DMS 273 (cell line): ENCODE data around the gene ACTN1.

Experiments used
- DNase-seq: peaks from one replicate; lab custom pipeline; 2025; ENCODE audit not compliant: unreplicated experiment; lab: John Stamatoyannopoulos, UW

ACTN1 gene

DNA sequence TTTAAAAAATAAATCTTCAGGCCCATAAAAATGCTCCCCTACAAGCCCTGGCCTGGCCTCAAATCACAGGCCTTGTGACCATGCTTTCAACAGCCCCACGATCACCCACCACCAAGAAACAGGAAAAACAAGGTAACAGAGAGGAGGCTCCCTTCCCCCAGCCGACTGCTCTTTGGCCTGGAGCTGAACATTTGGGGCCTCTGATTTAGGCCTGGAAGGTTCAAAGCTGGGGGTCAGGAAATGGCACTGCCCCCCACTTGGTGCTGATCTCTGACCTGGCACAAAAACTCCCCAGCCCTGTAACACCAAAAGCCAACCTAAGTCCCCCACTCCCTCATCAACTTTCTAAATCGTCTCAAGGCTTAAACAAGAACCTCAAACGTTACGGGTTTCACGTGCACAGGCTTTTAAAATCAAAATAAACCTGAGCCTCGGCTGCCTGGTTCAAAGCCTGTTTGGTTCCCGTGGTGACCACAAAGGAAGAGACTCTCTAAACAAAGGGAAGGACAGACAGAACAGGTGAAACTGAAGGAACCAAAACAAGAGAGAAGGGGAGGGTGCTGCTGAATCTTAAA lies 9.0 kb downstream of the ACTN1 start:
- no peak for DNase-seq

DNA sequence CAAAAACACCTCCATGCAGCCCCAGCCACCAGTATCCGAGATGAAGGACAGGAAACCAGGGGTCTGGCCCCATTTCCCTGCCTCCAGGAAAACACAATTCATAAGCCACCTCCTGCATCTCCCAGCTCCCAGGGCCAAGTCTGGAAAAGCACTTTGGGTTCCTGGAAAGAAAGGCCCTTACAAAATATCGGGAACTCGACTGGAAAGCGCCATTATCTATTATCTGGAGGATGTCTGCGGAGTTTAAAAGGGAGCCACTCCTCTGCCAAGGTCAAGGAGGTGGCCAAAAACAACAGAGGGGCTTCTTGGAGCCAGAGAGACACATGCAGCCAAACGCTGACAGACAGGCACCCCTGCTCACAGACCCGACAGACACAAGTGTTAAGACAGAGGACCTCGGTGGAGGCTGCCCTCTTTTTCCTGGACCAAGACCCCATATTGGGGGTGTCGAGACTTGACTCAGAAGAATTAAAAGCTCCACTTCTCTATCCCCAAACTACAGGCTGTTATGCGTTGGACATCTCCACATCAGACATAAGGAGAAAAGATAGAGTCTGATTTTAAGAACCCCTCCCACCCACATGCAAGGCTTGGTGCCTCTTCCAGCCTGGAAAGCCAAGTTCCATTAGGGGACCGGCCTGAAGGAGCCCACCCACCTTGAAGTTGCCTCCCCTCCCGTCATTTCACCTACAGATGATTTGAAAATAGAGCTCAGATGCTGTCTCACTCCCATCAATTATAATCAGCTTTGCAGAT lies 9.6 kb downstream of the ACTN1 start:
- no peak for DNase-seq

DNA sequence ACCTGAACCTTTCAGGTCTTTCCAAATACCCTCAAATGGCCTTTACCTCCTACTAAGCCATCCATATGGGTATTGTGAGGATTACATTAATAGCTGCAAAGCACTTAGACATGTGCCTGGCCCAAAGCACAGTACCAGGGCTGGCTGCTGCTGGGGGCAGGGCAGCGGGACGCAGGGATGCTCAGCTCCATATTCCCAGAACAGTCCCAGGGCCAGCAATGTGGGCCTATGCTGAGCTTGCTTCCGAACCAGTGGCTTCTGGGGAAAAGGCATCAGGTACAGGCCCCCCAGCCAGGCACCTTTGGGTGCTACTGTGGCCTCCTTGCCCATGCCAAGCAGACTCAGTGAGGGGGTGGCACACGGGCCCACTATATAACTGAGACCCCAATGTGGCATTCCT lies 10.4 kb downstream of the ACTN1 start:
- no peak for DNase-seq

DNA sequence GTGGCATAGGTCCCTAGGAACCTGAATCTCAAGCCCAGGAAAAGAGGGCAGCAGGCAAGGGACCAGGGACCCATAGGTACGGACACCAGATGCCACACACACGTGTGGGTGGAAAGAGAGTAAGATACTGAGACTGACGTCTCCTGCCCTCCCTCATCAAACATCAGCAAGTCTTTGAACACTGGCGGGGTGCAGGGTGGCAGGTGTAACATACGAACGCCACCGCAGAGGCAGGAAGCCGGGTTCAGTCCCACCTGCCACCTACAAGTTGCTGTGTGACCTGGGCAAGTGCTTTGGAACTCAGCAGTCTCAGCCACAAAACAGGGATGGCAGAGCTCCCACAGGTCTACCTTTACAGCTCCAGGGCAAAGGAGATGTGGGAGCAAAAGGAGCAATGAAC lies 11.1 kb downstream of the ACTN1 start:
- DNase-seq, result no peak

DNA sequence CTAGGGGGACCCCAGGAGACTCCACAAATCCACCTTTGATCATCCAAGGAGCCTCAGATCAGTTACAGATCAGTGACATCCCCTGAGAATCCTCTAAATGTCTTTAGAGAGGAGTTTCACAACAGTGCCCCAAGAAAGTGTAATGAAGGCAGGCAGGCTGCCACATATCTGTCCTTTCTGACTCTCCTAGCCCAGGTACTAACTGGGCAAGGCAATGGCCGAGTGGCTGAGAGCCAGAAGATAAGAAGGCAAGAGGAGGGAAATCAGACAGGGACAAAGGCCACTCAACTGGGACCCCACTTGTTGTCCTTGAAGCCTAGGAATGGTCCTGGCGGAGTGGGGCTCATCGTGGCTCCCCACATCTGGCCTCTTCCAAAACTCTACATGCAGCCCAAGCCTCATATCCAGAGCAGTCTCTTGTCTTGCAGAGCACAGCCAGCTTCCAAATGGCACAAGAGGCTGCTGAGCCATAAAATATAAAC lies 11.6 kb downstream of the ACTN1 start:
- no peak for DNase-seq

DNA sequence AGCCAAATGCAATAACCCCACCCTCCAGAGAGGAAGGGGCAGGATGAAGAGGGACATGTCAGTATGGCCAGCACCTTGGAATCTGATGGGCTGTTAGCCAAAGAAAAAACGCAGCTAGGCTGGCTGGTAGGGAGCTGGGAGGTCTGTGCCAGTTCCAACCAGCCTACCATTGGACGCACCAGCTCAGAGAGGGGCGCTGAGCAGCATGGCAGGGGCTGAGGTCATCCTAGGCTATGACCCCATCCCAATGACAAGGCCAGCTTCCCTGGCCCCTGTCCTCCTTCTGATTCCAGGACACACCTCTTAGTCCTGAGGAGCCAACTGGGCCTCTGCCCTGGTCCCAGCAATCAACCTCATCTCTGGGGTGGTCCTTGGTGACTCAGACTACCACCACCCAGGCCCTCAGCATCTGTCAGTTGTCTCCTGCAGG lies 12.2 kb downstream of the ACTN1 start:
- no peak for DNase-seq

DNA sequence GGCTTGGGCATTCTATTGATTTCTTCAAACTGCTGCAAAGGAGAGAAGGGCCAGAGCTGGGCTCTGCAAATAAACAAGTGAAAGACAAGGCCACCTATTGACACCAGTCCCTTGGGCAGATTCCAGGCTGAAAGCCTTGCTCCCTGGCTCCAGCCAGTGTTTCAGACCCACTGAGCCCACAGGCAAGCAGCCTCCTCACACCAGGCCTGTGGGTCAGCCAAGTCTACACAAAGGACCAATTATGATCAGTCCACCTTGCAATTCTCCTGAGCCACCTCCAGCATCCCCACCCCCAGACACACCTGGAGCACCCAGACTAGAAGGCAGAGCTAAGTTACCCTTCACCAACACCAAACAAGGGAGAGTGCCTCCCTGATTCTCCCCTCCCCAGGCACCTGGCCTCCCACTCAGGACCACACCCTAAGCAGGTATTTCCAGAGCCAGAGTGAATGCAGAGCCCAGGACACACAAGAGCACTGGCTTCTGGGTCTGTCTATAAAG lies 13.8 kb downstream of the ACTN1 start:
- DNase-seq, result no peak

DNA sequence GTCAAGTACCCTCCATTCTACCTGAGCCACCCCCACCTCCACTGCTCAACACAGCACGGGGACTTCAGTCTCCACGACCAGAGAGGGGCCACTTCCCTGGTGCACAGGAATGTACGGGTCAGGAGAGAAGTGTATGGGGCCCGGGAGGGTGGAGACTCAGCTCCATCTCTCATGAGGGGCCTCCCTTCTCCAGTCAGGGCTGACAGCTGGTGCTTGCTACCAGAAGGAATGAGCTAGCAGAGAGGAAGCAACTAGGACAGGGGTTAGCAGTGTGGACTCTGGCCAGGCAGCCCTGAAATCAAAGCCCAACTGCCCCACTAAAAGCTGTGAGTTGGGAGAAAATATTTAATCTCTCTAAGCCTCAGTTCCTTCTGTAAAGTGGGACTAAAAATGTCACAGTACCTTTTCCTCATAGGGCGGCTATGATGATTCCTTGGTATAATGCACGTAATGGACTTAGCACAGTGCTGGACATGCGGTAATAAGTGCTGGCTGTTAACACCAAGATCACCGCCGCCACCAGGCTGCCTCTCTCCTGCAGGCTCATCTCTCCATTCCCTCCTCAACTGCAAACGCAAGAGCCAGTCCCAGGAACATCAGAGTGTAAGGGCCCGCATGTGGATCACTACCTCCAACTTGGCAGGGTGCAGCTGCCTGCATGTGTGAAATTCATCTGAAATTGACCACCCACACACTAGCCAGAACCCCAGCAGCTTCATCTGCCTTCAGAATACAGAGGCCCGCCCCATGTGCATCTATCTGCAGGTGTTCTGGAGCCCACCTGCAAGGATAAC lies 14.6 kb downstream of the ACTN1 start:
- peak; percentile 25 for DNase-seq

DNA sequence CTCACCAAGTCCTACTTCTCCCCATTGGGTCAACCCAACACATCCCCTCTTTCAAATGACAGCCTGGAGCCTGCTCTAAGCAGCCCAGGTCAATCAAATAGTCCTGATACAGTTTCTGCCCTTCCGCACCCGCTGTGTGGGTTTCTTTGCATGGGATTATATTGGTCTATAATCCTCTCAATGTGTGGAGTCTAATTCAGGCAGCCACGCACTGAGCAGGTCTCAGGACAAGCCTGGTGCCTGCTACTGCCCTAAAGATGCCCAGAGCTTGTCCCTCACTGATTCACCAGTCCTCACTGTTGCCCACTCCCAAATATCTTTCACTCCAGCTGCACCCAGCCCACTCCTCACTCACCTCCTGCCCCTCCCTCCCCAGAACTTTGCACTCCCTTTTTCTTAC lies 16.4 kb downstream of the ACTN1 start:
- DNase-seq, result no peak

DNA sequence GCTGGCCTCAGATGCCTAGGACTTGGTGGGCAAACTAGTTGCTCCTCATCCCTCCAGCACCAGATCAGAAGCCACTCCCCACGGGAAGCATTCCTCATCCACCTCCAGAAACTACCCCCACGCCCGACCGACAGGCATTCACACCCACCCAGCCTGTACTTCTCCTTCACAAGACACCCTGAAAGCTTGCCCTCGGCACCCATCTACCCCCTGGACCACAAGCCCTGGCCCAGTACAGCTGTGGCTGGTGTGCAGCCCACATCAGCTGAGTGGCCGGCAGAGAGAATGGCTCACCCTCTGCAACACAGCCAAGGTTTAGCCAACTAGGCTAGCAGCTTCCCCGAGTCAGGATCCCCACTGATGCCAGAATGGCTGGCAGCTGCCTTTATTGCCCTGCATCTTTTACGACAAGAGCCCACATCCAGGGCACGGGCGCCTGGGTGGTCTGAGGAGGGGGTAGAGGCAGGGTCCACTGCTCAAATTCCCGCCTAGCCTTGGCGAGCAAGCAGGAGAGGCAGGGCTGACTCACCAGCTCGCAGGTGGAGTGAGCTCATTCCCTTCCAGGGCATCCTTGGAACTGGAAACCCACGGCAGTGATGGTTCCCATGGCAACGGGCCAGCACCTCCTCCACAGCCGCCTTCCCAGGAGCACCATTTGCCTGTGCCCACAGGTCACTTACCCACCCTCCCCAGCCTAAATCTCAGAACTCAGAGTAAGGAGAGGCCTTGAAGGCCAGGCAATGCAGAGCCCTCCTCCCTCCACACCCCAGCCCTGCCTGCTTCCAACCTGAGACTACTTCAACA lies 17.1 kb downstream of the ACTN1 start:
- DNase-seq, result peak; percentile 59

DNA sequence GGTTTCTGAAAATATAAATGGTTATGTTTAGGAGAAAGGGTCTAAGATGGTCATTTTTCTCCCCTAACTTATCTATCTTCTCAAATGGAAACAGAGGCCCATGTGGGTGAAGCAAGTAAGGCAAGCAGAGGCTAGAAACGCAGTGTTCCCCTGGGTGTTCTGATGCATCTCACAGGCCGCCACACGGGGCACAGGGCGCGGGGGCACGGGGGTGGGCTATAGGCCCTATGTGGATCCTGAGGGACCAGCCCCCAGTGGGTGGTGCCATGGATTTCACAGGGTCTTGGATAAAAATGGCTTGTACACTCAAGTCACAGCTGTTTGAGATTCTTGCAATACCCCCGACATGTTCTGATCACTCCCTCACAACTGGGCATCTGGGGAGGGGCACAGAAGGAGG lies 17.7 kb downstream of the ACTN1 start:
- no peak for DNase-seq

DNA sequence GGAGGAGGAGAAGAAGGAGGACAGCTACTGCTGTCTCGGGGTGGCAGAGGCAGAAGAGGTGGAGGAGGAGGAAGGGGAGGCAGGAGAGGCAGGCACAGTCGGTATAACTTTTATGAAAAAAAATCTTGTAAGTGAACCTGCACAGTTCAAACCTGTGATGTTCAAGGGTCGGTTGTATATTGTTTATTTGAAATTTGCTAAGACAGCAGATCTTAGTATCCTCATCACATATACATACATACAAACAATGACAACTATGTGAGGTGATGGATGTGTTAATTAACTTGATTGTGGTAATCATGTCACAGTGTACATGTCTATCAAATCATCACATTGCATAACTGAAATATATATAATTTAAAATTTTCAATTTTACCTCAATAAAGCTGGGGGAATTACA lies 19.0 kb downstream of the ACTN1 start:
- no peak for DNase-seq

DNA sequence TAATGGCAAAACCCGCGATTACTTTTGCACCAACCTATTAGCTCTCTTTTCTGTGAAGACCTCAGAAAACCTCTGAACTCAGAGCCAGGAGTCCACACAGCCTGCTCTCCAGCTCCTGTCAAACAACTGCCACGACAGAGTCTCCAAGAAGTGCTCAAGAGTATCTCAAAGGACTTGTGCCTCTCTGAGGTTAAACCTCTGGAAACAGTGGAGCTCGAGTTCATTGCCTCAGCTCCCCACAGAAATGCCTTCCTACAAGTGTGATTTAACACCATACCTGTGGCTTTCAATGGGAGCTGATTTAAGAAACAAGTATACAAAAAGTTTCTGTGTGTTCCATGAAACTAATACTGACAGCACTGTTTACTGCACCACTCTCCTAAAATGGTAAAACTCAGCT lies 20.1 kb downstream of the ACTN1 start:
- DNase-seq, result no peak

DNA sequence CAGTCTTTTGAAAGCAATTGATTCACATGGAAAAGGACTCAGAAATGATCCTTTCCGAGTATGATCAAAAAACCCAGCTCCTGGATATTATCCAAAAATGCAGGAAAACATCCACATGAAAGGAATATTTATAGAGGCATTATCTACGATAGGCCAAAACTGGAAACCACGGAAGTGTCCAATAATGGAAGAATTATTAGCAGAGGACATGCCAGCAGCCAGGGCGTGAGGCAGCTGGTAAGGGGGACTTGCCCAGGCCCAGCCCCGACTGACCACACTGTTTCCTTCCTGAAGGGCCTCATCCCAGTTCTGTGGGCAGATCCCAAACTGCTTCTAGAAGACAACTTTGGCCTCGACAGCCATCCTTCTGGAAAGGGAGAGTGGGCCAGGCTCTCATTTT lies 20.5 kb downstream of the ACTN1 start:
- no peak for DNase-seq

DNA sequence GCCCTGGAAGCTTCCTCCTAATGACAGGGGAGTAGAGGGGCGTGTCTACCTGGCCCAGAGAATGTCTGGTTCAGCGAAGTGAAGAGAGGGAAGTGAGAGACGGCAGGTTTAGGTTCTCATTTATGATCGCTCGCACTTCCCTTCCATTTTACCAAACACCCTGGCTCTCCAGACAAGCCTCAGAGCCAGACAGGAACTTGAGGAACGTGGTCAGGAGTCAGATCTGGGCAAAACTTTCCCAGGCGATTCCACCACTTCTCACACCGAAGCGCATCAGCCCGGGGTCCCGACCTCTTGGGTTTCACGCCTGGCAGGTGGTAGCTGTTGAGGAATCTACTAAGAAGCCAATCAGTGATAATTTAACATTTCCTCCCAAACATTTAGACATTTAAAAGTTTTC lies 21.3 kb downstream of the ACTN1 start:
- no peak for DNase-seq

DNA sequence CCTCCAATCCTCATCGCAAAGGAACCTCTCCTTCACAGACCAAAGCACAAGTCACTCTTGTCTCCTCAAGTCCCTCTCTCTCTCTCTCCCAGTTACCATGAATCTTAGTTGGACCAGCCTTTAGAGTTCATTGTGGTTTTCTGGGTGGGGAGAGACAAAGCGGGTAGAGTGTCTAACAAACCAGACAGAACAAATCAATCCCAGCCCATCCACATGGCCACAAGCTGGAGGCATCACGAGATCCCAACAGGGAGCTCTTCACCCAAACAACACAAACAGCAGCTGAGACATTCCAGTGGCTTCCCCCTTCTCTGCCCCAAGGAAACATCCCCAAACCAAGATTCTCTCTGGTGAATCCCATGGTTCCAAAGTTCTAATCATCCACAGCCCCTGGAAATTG lies 22.4 kb downstream of the ACTN1 start:
- no peak for DNase-seq

DNA sequence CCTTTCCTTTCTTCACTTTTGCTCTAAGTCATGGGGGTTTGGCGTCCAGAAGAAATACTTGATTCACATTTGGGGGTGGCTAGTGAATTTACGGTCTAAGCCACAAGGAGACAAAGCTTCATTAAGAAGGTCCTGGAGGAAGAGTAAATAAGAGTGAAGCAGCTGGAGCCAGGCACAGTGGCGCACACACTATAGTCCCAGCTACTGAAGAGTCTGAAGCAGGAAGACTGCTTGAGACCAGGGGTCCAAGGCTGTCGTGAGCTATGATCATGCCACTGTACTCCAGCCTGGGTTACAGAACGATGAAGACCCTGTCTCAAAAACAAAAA lies 23.3 kb downstream of the ACTN1 start:
- no peak for DNase-seq

DNA sequence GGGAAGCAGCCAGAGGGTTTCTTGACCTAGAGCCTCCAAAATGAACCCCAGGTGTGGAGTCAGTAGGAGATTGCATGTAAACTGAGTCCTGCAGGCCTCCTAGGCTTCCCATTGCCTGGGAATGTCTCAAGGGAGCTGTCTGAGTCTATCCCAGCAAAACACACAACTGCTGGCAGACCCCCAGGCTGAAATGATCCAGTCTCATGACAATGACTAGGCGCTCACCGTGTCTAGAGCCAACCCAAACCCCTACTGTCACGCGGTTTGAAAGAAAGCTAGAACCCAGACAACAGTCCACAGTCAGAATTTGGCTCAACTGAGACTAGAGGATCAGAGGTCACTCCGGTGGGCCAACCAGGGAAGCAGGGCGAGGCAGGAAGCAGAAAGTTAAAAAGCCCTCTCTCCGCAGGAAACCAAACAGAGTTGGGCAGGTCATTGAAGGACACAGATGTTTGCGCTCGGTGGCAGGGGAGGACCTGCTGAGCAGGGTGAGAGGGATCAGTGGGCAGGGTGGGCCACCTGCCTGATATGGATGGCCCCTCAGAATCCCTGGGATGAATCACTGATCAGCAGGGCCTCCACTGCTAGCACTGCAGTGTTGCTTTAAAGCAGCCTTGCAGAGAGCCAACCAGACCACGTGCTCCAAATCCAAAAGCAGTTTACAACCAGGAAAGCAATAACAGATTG lies 23.8 kb downstream of the ACTN1 start:
- DNase-seq, result no peak

DNA sequence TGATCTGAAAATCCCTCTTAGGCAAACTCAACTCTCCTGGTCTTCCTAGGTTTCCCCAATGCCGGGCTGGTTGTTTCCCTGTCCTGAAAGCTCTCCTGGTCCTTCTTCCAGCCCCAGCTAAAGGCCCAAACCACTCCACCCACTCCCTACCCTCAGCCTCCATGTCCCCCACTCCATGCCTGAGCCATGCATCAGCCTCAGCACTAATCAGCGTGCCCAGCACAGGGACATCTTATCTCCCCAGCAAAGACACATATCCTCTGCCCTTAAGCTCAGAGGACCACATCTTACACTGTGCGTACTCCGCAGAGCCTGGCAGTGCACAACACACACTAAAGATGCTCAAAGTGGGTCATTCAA lies 25.9 kb downstream of the ACTN1 start:
- DNase-seq, result no peak

DNA sequence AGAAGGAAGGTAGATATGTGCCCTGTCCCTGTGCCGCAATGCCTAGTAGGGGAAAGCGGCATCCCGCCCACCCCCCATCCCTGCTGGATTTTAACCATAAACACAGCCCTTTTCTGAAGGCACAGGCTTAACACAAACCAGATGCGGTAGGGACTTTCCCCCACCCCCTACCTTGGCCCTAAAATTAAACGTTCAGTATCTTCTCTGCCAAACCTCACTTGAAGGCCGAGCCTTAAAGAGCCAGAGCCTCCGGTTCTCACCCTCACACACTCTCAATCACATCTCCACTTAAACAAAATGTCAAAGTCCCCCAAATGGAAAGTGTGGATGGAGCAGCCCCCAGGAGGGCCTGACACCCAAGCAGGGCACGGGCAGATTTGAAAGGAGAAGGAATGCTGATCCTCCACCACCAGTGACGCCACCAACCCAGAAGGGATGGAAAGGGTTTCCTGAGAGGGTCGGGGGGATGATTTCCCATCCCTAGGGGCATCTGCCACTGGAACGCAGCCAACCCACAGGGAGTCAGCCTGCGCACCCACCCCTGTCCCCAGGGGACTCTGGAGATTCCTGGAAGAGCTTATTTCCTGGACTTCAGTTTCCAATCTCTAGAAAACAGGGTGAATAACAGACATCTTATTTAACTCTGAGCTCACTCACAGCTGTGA lies 26.4 kb downstream of the ACTN1 start:
- no peak for DNase-seq
